H1 (cell line): ENCODE measurements around the gene PPP2R3B. TPM values are rescaled to one million over a fixed set of nuclear protein-coding genes. Genes with fewer than 3 reads are reported as not detected.

ENCODE experiments used
- CTCF ChIA-PET: fragments of 300-600 bp; sonication (Branson Sonifier 250); formaldehyde crosslinking; loops from one replicate; lab custom pipeline; 2021; ENCODE audit not compliant: partially characterized antibody; lab: Charles Lee
- POLR2A ChIA-PET: fragments of 300-600 bp; sonication (Branson Sonifier 250); formaldehyde crosslinking; loops from one replicate; lab custom pipeline; 2021; ENCODE audit warnings: inconsistent platforms; ENCODE audit not compliant: partially characterized antibody; lab: Charles Lee
- DNase-seq, 2 experiments: peaks; one replicate each; pipeline versions ENCODE4 v3.0.0 to v3.0.0-alpha.2; 2010 to 2022; ENCODE audit warnings: low spot score in 2 of 2, low read depth in 1 of 2, mixed read lengths in 1 of 2
- FAIRE-seq: peaks from 2 replicates; lab custom pipeline; 2011; peaks lifted over from hg19 to GRCh38; lab: Jason Lieb, UNC
- H2AFZ ChIP-seq: 2 replicates; pipeline ENCODE4 v1.8.1; 2012; ENCODE audit warnings: low read length, inconsistent platforms
- H2AK5ac ChIP-seq: 2 replicates; pipeline ENCODE4 v1.6.1; 2013; ENCODE audit warnings: low read depth, low read length
- H2BK120ac ChIP-seq: replicated peaks from 2 replicates; pipeline ENCODE3; 2013; ENCODE audit warnings: low read depth, low read length, inconsistent platforms
- H2BK12ac ChIP-seq: 2 replicates; pipeline ENCODE4 v1.6.1; 2013; ENCODE audit warnings: low read depth, low read length
- H2BK15ac ChIP-seq: 2 replicates; pipeline ENCODE4 v1.6.1; 2013; ENCODE audit warnings: low read length
- H2BK20ac ChIP-seq: 2 replicates; pipeline ENCODE4 v1.6.1; 2013; ENCODE audit warnings: low read length
- H2BK5ac ChIP-seq: 2 replicates; pipeline ENCODE4 v1.6.1; 2013; ENCODE audit warnings: low read depth, low read length
- H3K14ac ChIP-seq: 2 replicates; pipeline ENCODE4 v1.6.1; 2013; ENCODE audit warnings: inconsistent platforms; ENCODE audit not compliant: insufficient read length
- H3K18ac ChIP-seq: 2 replicates; pipeline ENCODE4 v1.6.1; 2013; ENCODE audit warnings: low read length; ENCODE audit errors: extremely low read depth
- H3K23ac ChIP-seq: 2 replicates; pipeline ENCODE4 v1.6.1; 2013; ENCODE audit warnings: inconsistent platforms; ENCODE audit not compliant: insufficient read length
- H3K23me2 ChIP-seq: 2 replicates; pipeline ENCODE4 v1.6.1; 2013; ENCODE audit warnings: low read depth, low read length
- H3K27ac ChIP-seq: 2 replicates; pipeline ENCODE4 v1.6.1; 2011; ENCODE audit warnings: low read depth, low read length, inconsistent platforms
- H3K27me3 ChIP-seq, 4 experiments: replicated peaks in 1 of 4; 1 replicate in 1 of 4; 2 replicates in 3 of 4; pipeline versions ENCODE4 v1.6.1 to v1.8.1; 2011 to 2013; ENCODE audit warnings: low read length in 3 of 4, mild to moderate bottlenecking in 3 of 4, inconsistent platforms in 2 of 4, mixed read lengths in 2 of 4, moderate library complexity in 1 of 4; ENCODE audit not compliant: control insufficient read depth in 3 of 4, insufficient read depth in 3 of 4; ENCODE audit errors: extremely low read depth in 1 of 4
- H3K36me3 ChIP-seq, 4 experiments: 2 replicates each; pipeline versions ENCODE4 v1.6.1 to v1.8.1; 2011 to 2013; ENCODE audit warnings: mild to moderate bottlenecking in 4 of 4, low read length in 3 of 4, moderate library complexity in 2 of 4, control low read depth in 1 of 4, inconsistent platforms in 1 of 4; ENCODE audit not compliant: insufficient read depth in 4 of 4, control insufficient read depth in 2 of 4
- H3K4ac ChIP-seq: replicated peaks from 2 replicates; pipeline ENCODE3; 2013; ENCODE audit warnings: low read length, low read depth, mixed read lengths, inconsistent platforms; ENCODE audit not compliant: insufficient read length
- H3K4me1 ChIP-seq, 4 experiments: replicated peaks in 1 of 4; 1 replicate in 1 of 4; 2 replicates in 3 of 4; pipeline versions ENCODE4 v1.6.1 to v1.8.1; 2011 to 2013; ENCODE audit warnings: low read length in 3 of 4, inconsistent platforms in 2 of 4, mixed read lengths in 1 of 4; ENCODE audit not compliant: insufficient read depth in 4 of 4, control insufficient read depth in 3 of 4
- H3K4me2 ChIP-seq, 2 experiments: 2 replicates each; pipeline versions ENCODE4 v1.6.1 to v1.8.1; 2011 to 2013; ENCODE audit warnings: low read depth in 2 of 2, low read length in 2 of 2, control low read depth in 1 of 2, inconsistent platforms in 1 of 2, mild to moderate bottlenecking in 1 of 2; ENCODE audit not compliant: insufficient read depth in 1 of 2
- H3K4me3 ChIP-seq, 4 experiments: fragments of 200-600, 300-600 bp in 1 of 4; sonication (generic), shearing (Covaris generic), sonication (Bioruptor Twin) in 1 of 4; 2 replicates each; pipeline versions ENCODE4 v1.5.1 to v1.8.1; 2011 to 2016; ENCODE audit warnings: low read length in 4 of 4, low read depth in 3 of 4, control low read depth in 2 of 4, inconsistent platforms in 2 of 4, mild to moderate bottlenecking in 2 of 4, mixed read lengths in 1 of 4, moderate library complexity in 1 of 4; ENCODE audit not compliant: insufficient read depth in 2 of 4; ENCODE audit errors: extremely low read depth in 1 of 4
- H3K56ac ChIP-seq: replicated peaks from 2 replicates; pipeline ENCODE3; 2013; ENCODE audit warnings: low read depth, mild to moderate bottlenecking, mixed read lengths, low read length, inconsistent platforms; ENCODE audit not compliant: insufficient read length
- H3K79me1 ChIP-seq: 2 replicates; pipeline ENCODE4 v1.6.1; 2013; ENCODE audit warnings: low read depth, low read length, control low read depth
- H3K79me2 ChIP-seq, 2 experiments: 2 replicates each; pipeline versions ENCODE4 v1.6.1 to v1.8.1; 2012 to 2013; ENCODE audit warnings: low read length in 2 of 2, mild to moderate bottlenecking in 2 of 2, inconsistent platforms in 1 of 2; ENCODE audit not compliant: insufficient read depth in 2 of 2, control insufficient read depth in 1 of 2
- H3K9ac ChIP-seq, 4 experiments: replicated peaks in 1 of 4; 1 replicate in 1 of 4; 2 replicates in 3 of 4; pipeline versions ENCODE4 v1.6.1 to v1.8.1; 2011 to 2013; ENCODE audit warnings: low read depth in 3 of 4, low read length in 3 of 4, control low read depth in 2 of 4, mild to moderate bottlenecking in 2 of 4, moderate library complexity in 2 of 4, inconsistent platforms in 1 of 4; ENCODE audit errors: extremely low read depth in 1 of 4
- H3K9me3 ChIP-seq, 2 experiments: 2 replicates each; pipeline versions ENCODE4 v1.6.1 to v1.8.1; 2012 to 2013; ENCODE audit warnings: mild to moderate bottlenecking in 2 of 2, moderate library complexity in 2 of 2, control low read depth in 1 of 2, inconsistent platforms in 1 of 2, low read depth in 1 of 2, low read length in 1 of 2, mixed read lengths in 1 of 2; ENCODE audit not compliant: insufficient read depth in 2 of 2
- H4K20me1 ChIP-seq, 2 experiments: replicated peaks in 1 of 2; 2 replicates each; pipeline versions ENCODE3 to v1.8.1; 2011 to 2013; ENCODE audit warnings: inconsistent platforms in 2 of 2, low read length in 2 of 2, mild to moderate bottlenecking in 1 of 2; ENCODE audit not compliant: insufficient read depth in 2 of 2, control insufficient read depth in 1 of 2
- H4K5ac ChIP-seq: 2 replicates; pipeline ENCODE4 v1.6.1; 2013; ENCODE audit warnings: low read length, low read depth, mixed read lengths, inconsistent platforms; ENCODE audit not compliant: insufficient read length
- H4K8ac ChIP-seq: 2 replicates; pipeline ENCODE4 v1.8.0; 2013; ENCODE audit warnings: mild to moderate bottlenecking, moderate library complexity, low read length, inconsistent platforms; ENCODE audit not compliant: insufficient read depth; ENCODE audit errors: extremely low read depth
- H4K91ac ChIP-seq: replicated peaks from 2 replicates; pipeline ENCODE3; 2013; ENCODE audit warnings: low read length, mixed read lengths, inconsistent platforms; ENCODE audit not compliant: insufficient read length
- CEBPB ChIP-seq: IDR thresholded peaks from 2 replicates; pipeline ENCODE4 v1.6.1; 2012; ENCODE audit warnings: low read depth, low read length
- CREB1 ChIP-seq: IDR thresholded peaks from 2 replicates; pipeline ENCODE4 v1.6.1; 2012; ENCODE audit warnings: inconsistent platforms
- FOSL1 ChIP-seq: IDR thresholded peaks from 2 replicates; pipeline ENCODE4 v1.6.1; 2011; ENCODE audit warnings: mild to moderate bottlenecking, low read depth, low read length, moderate library complexity; ENCODE audit not compliant: insufficient read depth
- POLR2A ChIP-seq, 2 experiments: IDR thresholded peaks; 1 replicate in 1 of 2; 2 replicates in 1 of 2; pipeline ENCODE4 v1.6.1; 2011; ENCODE audit warnings: low read depth in 2 of 2, low read length in 2 of 2, mild to moderate bottlenecking in 2 of 2; ENCODE audit errors: control extremely low read depth in 1 of 2
- SP2 ChIP-seq: IDR thresholded peaks from 2 replicates; pipeline ENCODE4 v1.6.1; 2012; ENCODE audit warnings: mild to moderate bottlenecking, low read length, inconsistent platforms
- TCF12 ChIP-seq: IDR thresholded peaks from 2 replicates; pipeline ENCODE4 v1.6.1; 2011; ENCODE audit warnings: low read depth, mild to moderate bottlenecking, low read length
- WGBS, 2 experiments: shearing (Covaris generic) in 1 of 2; methylation state at CpG; one replicate each; pipeline versions ENCODE4 v1.1.6 to v1.1.7; 2013 to 2015; ENCODE audit warnings: low lambda C conversion rate in 2 of 2, mixed read lengths in 2 of 2, inconsistent platforms in 1 of 2, low coverage in 1 of 2, missing lambda C conversion rate in 1 of 2; ENCODE audit not compliant: insufficient replicate concordance in 2 of 2, insufficient coverage in 1 of 2, insufficient read length in 1 of 2; ENCODE audit errors: extremely low coverage in 1 of 2, missing lambda C conversion rate in 1 of 2; 5-methylcytosine and 5-hydroxymethylcytosine counted together
- polyA plus RNA-seq, 7 experiments: library from polyadenylated mRNA; depleted of rRNA in 3 of 7; stranded (reverse) in 5 of 7; unstranded in 2 of 7; fragments of >200 nt in 5 of 7; fragments of 200-250 nt in 2 of 7; gene quantifications; 1 replicate in 5 of 7; 2 replicates in 1 of 7; 4 replicates in 1 of 7; pipeline versions ENCODE4 v1.2.1 to v1.2.3, GENCODE V29; 2011 to 2013; ENCODE audit warnings: missing spikeins in 2 of 7, mixed read lengths in 2 of 7
- total RNA-seq: library from RNA; stranded (reverse); fragmentation: NEBNext Ultra II Directional; extraction: Animal tissue kit (Norgen Biotek cat#: 25700); gene quantifications from 2 replicates; pipeline ENCODE4 v1.2.1, GENCODE V29; 2021

The PPP2R3B gene
- total and polyA plus RNA-seq, 2 of the 8 experiments (the other 6 are each of a cell fraction or from before 2014, with no cell fraction given) = 47.6 to 86.7 TPM

DNA sequence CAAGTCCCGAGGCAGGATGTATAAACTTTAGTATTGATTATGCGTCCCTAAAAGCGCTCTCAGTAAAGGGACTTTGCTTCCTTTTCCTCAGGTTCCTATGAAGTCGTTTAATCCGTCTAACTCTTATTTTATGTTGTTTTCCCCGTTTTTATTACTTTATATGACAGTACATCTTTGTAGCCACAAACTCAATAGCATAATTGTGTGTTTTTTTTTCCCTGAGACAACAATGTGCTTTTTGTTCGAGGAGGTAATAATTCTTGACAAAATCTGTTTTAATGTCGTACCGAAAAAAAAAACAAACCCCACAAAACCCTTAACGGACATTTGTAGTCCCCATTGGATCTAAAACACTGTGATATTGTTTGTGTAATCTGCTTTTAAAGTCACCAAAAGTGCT lies 17.9 kb upstream of the PPP2R3B start:
- H3K14ac ChIP-seq = no peak overlapping the region
- H3K36me3 ChIP-seq = no peaks in the 10 kb centered on the region
- no peak overlapping the region for H3K4me2 ChIP-seq
- TF ChIP-seq SP2 (no peak), TCF12 (no peak), FOSL1 (no peak), POLR2A (IDR thresholded peaks at IDR 0.05; ENCODE audit: control extremely low read depth in 1 of 2, low read depth in 2 of 2, low read length in 2 of 2) (no peak), CREB1 (no peak), CEBPB (no peak)
- H3K23ac ChIP-seq = no peak overlapping the region
- no peaks in the 10 kb centered on the region for H3K79me2 ChIP-seq
- no peak overlapping the region for H3K4me3 ChIP-seq
- H2BK5ac ChIP-seq = no peak overlapping the region
- H2AK5ac ChIP-seq = no peak overlapping the region
- no peak overlapping the region for H4K8ac ChIP-seq
- peaks cover 0 to 14% of the 10 kb centered on the region in 2 experiments; a peak in 2 of 4 replicates for H3K9me3 ChIP-seq
- no peak overlapping the region for H4K5ac ChIP-seq
- no peak overlapping the region for H2BK15ac ChIP-seq
- WGBS, 2 experiments = 88% methylated on average over 10 of the region's 10 CpGs; no CpG with 5 or more reads in 1 of the 2 experiments
- FAIRE-seq (no peak), DNase-seq (no peak)
- no peak overlapping the region for H2BK120ac ChIP-seq
- CTCF ChIA-PET = no interaction called here
- H4K20me1 ChIP-seq = peaks cover 0 to 3% of the 10 kb centered on the region in 2 experiments
- peaks cover 3% of the 10 kb centered on the region; the same call in 1 of the 2 replicates for H3K23me2 ChIP-seq
- no peak overlapping the region for H4K91ac ChIP-seq
- no peak overlapping the region for H3K56ac ChIP-seq
- H3K9ac ChIP-seq = no peak overlapping the region
- H3K4ac ChIP-seq = no peak overlapping the region
- H2BK20ac ChIP-seq = no peak overlapping the region
- H3K18ac ChIP-seq = no peak overlapping the region
- H2BK12ac ChIP-seq = no peak overlapping the region
- peaks cover 3% of the 10 kb centered on the region; the same call in 1 of the 2 replicates for H3K79me1 ChIP-seq
- H3K27ac ChIP-seq = no peak overlapping the region
- H2AFZ ChIP-seq = no peak overlapping the region
- POLR2A ChIA-PET = no interaction called here
- H3K27me3 ChIP-seq = no peaks in the 10 kb centered on the region
- H3K4me1 ChIP-seq = no peaks in the 10 kb centered on the region
